ENCODE data around the gene PCK2. TPM values are rescaled to one million over a fixed set of nuclear protein-coding genes. Genes with fewer than 3 reads are reported as not detected.

The PCK2 gene
- total and polyA plus RNA-seq, 2 of the 13 experiments (the other 11 are each of a cell fraction or from before 2014, with no cell fraction given), result 129 to 272 TPM

- peak; percentile 97 to 98 for TF ChIP-seq EP300 (IDR thresholded peaks at IDR 0.05; ENCODE audit: low read depth in 2 of 2, low read length in 2 of 2)
- peak; percentile 98 for TF ChIP-seq EP300 (CRISPR knock-in tag; IDR thresholded peaks at IDR 0.05; ENCODE audit: borderline replicate concordance)
- peak; percentile 92; the same call in 1 of the 2 replicates for TF ChIP-seq TFAP4 (IDR thresholded peaks at IDR 0.05; ENCODE audit: borderline replicate concordance, low read depth)
- peak; percentile 87 for TF ChIP-seq GATAD1 (CRISPR knock-in tag; IDR thresholded peaks at IDR 0.05)
- no peak for TF ChIP-seq CENPX (CRISPR knock-in tag; IDR thresholded peaks at IDR 0.05)
- no peak; the same call in none of the 2 replicates for TF ChIP-seq PAF1 (CRISPR knock-in tag; IDR thresholded peaks at IDR 0.05)
- no peak for TF ChIP-seq IRF1 (CRISPR knock-in tag; IDR thresholded peaks at IDR 0.05; ENCODE audit: low read depth)
- TF ChIP-seq HMGA1 (CRISPR knock-in tag; conservative IDR thresholded peaks at IDR 0.05), result 0 out of 2 replicates have a peak, but pooled peaks have one; percentile 96
- TF ChIP-seq ZNF296 (CRISPR knock-in tag; conservative IDR thresholded peaks at IDR 0.05), result no peak
- TF ChIP-seq ZNF232 (CRISPR knock-in tag; IDR thresholded peaks at IDR 0.05; ENCODE audit: borderline replicate concordance), result peak; percentile 87
- TF ChIP-seq CHD4 (IDR thresholded peaks at IDR 0.05; ENCODE audit: borderline replicate concordance, low read length), result peak; percentile 89
- TF ChIP-seq ZBTB4 (CRISPR knock-in tag; IDR thresholded peaks at IDR 0.05; ENCODE audit: borderline replicate concordance), result peak; percentile 98
- TF ChIP-seq ARNT2 (CRISPR knock-in tag; IDR thresholded peaks at IDR 0.05; ENCODE audit: low read depth), result peak; percentile 97
- peak; percentile 96; the same call in 1 of the 2 replicates for TF ChIP-seq ZNF570 (CRISPR knock-in tag; IDR thresholded peaks at IDR 0.05; ENCODE audit: borderline replicate concordance)
- TF ChIP-seq SSRP1 (CRISPR knock-in tag; IDR thresholded peaks at IDR 0.05), result no peak; the same call in 1 of the 2 replicates
- TF ChIP-seq NR3C1 (CRISPR knock-in tag; IDR thresholded peaks at IDR 0.05), result no peak
- TF ChIP-seq RBM39 (IDR thresholded peaks at IDR 0.05; ENCODE audit: low read depth, low read length, poor library complexity, severe bottlenecking), result peak; percentile 98
- peak; percentile 100 for TF ChIP-seq HNF1B (CRISPR knock-in tag; IDR thresholded peaks at IDR 0.05)
- no peak; the same call in 1 of the 2 replicates for TF ChIP-seq LRRFIP1 (CRISPR knock-in tag; conservative IDR thresholded peaks at IDR 0.05)
These were observed 19.9 kb downstream of the PCK2 start (continued) for GRCh38 chr14:24113801-24114531.
